ENCODE results near the gene P2RY8.

GRCh38 chrX:1451251-1451660 is 85.7 kb downstream of the P2RY8 start:
- TF ChIP-seq CTCF (IDR thresholded peaks at IDR 0.05) (no peak), POLR2A (IDR thresholded peaks at IDR 0.05) (no peak), POLR2AphosphoS5 (IDR thresholded peaks at IDR 0.05) (no peak)
